WERI-Rb-1 (cell line): ENCODE data around the gene KCNIP1.

Experiments used
- DNase-seq: peaks from one replicate; pipeline ENCODE4 v3.0.0-alpha.2; 2020
- H3K27ac ChIP-seq: fragments of 250-450 bp; sonication (Bioruptor Pico); 2 replicates; pipeline ENCODE4 v1.5.1; 2020; ENCODE audit warnings: mild to moderate bottlenecking, moderate library complexity
- H3K27me3 ChIP-seq: fragments of 250-450 bp; sonication (Bioruptor Pico); 2 replicates; pipeline ENCODE4 v1.5.1; 2021; ENCODE audit warnings: mild to moderate bottlenecking, low read depth, moderate library complexity; ENCODE audit not compliant: insufficient read depth, severe bottlenecking
- H3K36me3 ChIP-seq: fragments of 250-450 bp; sonication (Bioruptor Pico); 2 replicates; pipeline ENCODE4 v1.5.1; 2020; ENCODE audit warnings: mild to moderate bottlenecking, moderate library complexity
- H3K4me3 ChIP-seq: 2 replicates; pipeline ENCODE4 v1.5.1; 2011; ENCODE audit warnings: low read depth, mild to moderate bottlenecking, control low read depth, low read length
- H3K9me3 ChIP-seq: fragments of 250-450 bp; sonication (Bioruptor Pico); 2 replicates; pipeline ENCODE4 v1.5.1; 2021; ENCODE audit warnings: mild to moderate bottlenecking, moderate library complexity; ENCODE audit not compliant: severe bottlenecking
- TF ChIP-seq, protein P1 (sequence below): IDR thresholded peaks from 2 replicates; pipeline ENCODE4 v1.5.1; 2011; ENCODE audit warnings: low read depth, mild to moderate bottlenecking, control low read depth, inconsistent platforms, low read length

The KCNIP1 gene

DNA sequence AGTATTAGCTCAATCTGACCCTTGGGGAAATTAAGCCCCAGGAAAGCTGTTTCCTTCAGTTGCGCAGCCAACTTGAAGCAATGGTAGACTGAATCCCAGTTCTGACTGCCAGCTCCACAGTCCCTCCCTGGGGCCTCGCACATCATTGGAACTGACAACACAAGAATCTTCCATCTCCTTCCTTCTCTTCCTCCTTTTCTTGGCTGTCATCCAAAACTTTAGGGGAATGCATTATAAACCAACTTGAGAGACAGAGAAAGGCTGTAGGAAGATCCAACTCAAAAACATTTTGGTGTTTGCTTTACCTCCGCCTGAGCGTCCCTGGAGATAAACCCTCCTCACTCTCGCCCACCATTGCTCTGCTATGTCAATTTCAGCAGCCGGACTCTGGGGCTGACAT lies 16.6 kb downstream of the KCNIP1 start:
- H3K36me3 ChIP-seq: no peaks in the 10 kb centered on the region
- TF ChIP-seq, protein P1, sequence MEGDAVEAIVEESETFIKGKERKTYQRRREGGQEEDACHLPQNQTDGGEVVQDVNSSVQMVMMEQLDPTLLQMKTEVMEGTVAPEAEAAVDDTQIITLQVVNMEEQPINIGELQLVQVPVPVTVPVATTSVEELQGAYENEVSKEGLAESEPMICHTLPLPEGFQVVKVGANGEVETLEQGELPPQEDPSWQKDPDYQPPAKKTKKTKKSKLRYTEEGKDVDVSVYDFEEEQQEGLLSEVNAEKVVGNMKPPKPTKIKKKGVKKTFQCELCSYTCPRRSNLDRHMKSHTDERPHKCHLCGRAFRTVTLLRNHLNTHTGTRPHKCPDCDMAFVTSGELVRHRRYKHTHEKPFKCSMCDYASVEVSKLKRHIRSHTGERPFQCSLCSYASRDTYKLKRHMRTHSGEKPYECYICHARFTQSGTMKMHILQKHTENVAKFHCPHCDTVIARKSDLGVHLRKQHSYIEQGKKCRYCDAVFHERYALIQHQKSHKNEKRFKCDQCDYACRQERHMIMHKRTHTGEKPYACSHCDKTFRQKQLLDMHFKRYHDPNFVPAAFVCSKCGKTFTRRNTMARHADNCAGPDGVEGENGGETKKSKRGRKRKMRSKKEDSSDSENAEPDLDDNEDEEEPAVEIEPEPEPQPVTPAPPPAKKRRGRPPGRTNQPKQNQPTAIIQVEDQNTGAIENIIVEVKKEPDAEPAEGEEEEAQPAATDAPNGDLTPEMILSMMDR: no peak
- DNase-seq: no peak

DNA sequence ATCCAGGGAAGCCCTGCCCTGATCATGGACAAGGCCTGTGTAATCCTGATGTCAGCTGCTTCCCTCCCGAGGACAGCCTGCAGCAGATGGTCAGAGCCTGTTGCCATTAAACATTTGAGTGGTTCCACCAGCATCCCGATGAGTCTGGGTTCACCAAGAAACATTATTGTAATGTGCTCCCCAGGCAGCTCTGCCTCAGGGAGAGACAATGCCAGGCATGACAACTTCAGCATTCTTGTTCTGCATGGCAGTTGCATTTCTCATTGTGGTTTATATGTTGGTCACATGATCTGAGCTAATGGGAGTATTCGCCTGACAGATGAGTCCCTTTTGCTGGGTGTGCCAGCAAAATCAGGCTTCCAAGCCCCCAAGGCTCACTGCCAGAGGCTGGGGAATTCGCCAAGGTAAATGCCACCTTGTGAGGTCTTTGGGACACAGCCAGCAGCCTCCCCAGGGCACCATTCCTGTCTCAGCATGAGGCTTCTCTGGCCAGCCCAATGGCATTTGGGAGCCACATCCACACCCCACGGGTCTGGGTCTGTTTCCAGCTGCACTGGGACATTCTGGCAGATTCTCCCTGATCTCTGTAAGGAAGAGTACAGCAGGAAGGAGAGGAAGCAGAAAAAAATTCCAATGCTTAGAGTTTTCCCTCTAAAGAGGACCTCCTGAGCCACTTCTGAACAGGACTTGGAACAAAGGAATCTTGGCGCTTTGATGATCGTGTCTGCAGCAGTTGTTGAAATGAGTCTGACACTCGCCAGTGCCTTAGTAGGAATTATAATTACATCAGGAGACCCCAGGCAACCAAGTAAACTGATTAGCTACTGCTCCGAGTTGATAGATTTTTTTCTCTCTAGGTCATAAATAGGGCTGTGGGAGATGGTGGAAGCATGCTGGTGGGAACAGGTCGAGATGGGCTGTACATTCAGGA lies 18.7 kb downstream of the KCNIP1 start:
- DNase-seq: no peak
- no peak overlapping the region for H3K27ac ChIP-seq

More for the DNA sequence above, 16.6 kb downstream of the KCNIP1 start:
- Histone ChIP-seq H3K9me3 (no peaks in the 10 kb centered on the region), H3K27ac (no peak overlapping the region), H3K4me3 (no peak overlapping the region), H3K27me3 (peaks cover 55% of the 10 kb centered on the region)

DNA sequence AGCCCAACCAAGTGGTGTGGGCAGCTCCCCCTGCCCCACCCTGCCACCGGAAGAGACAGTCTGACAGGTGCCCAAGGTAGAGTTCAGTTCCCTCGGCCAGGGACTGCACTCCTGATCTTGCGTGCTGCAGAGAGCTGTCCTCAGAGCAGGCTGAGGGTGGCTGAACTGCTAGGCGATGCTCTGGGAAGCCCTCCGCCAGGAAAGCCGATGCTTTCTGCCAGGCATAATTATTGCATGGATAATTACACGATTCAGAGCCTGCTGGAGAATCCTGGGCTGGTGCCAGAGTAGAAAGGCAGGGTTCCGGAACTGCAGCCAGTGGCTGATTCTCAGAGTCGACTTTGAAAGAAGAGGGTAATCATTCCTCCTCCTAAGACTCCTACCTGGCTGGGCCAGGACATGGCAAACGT lies 19.3 kb downstream of the KCNIP1 start:
- Histone ChIP-seq H3K36me3 (no peaks in the 10 kb centered on the region), H3K9me3 (no peaks in the 10 kb centered on the region), H3K4me3 (no peak overlapping the region), H3K27ac (no peak overlapping the region), H3K27me3 (peaks cover 57% of the 10 kb centered on the region)
- DNase-seq: no peak
- TF ChIP-seq, protein P1: no peak

More for the DNA sequence above, 18.7 kb downstream of the KCNIP1 start:
- no peaks in the 10 kb centered on the region for H3K9me3 ChIP-seq
- TF ChIP-seq, protein P1: no peak
- H3K4me3 ChIP-seq: no peak overlapping the region
- H3K27me3 ChIP-seq: peaks cover 54% of the 10 kb centered on the region
- no peaks in the 10 kb centered on the region for H3K36me3 ChIP-seq

DNA sequence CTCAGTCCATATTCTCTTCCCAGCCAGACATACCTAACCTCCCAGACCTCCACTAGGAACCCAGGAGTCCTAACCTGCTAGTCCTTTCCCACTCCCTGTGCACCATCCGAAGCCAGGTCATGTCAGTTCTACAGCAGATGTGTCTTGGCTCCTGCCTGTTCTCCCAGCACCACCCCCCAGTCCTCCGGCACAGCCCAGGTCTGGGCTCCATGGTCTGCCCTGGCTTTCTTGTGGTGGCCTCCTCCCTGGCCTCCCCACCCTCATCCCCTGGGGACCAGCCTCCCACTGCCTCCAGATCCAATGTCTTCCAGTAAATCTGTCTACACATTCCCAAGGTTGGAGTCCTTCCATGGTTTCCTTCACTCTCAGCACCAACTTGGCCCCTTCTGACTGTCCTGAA lies 20.0 kb downstream of the KCNIP1 start:
- no peaks in the 10 kb centered on the region for H3K36me3 ChIP-seq
- no peak overlapping the region for H3K27ac ChIP-seq
- TF ChIP-seq, protein P1: no peak
- H3K4me3 ChIP-seq: no peak overlapping the region
- peaks cover 62% of the 10 kb centered on the region for H3K27me3 ChIP-seq
- H3K9me3 ChIP-seq: no peaks in the 10 kb centered on the region
- no peak for DNase-seq

DNA sequence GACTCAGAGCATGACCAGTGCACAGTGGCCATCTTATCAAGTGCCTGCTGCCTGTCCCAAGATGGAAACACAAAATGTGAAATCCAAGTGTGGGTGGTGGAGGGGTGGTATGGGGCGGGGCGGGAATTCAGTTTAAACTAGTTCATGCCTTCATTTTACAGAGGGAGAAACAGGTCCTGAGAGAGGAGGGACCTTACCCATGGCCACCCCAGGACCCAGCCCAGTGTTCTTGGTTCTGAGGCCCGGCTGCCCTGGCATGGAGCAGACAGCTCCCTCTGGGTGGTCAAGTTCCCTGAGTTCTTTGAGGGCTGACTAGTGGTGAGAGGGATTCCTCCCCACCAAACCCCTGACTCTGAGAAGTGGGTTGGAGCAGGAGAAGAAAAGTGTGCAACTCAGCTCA lies 20.8 kb downstream of the KCNIP1 start:
- no peak overlapping the region for H3K27ac ChIP-seq
- H3K4me3 ChIP-seq: no peak overlapping the region
- H3K27me3 ChIP-seq: peaks cover 63% of the 10 kb centered on the region
- no peaks in the 10 kb centered on the region for H3K9me3 ChIP-seq
- no peak for DNase-seq
- no peaks in the 10 kb centered on the region for H3K36me3 ChIP-seq
- TF ChIP-seq, protein P1: no peak
